ENCODE results near the gene IL6.

Gene IL6

GRCh38 chr7:22718200-22718711, 8.7 kb upstream of the IL6 start:
- no peaks in the 10 kb centered on the region for H3K36me3 ChIP-seq (ENCODE audit: insufficient read depth, insufficient read length, low read length)
- no peak overlapping the region for H3K9ac ChIP-seq (ENCODE audit: insufficient read length, low read depth)
- peaks cover 3% of the 10 kb centered on the region for H3K4me1 ChIP-seq (ENCODE audit: insufficient read depth, insufficient read length)
- H3K9me3 ChIP-seq (ENCODE audit: insufficient read depth, low read length), result no peaks in the 10 kb centered on the region
- TF ChIP-seq SUZ12 (IDR thresholded peaks at IDR 0.05; ENCODE audit: extremely low read depth, insufficient read depth, insufficient read length), result no peak
- no peak for TF ChIP-seq YY1 (IDR thresholded peaks at IDR 0.05; ENCODE audit: insufficient read depth, insufficient read length)
- TF ChIP-seq ZNF274 (IDR thresholded peaks at IDR 0.05; ENCODE audit: low read depth, low read length), result no peak
- H3K4me3 ChIP-seq (ENCODE audit: insufficient read length, low read depth), result no peak overlapping the region
- H3K27me3 ChIP-seq (ENCODE audit: insufficient read depth, insufficient read length), result no peaks in the 10 kb centered on the region
- no peak for DNase-seq (ENCODE audit: low read depth, low spot score)

GRCh38 chr7:22718911-22719420, 8.0 kb upstream of the IL6 start:
- H3K4me3 ChIP-seq (ENCODE audit: insufficient read length, low read depth), result no peak overlapping the region
- TF ChIP-seq ZNF274 (IDR thresholded peaks at IDR 0.05; ENCODE audit: low read depth, low read length) (no peak), YY1 (IDR thresholded peaks at IDR 0.05; ENCODE audit: insufficient read depth, insufficient read length) (no peak), SUZ12 (IDR thresholded peaks at IDR 0.05; ENCODE audit: extremely low read depth, insufficient read depth, insufficient read length) (no peak)
- H3K4me1 ChIP-seq (ENCODE audit: insufficient read depth, insufficient read length), result peaks cover 3% of the 10 kb centered on the region
- H3K36me3 ChIP-seq (ENCODE audit: insufficient read depth, insufficient read length, low read length), result no peaks in the 10 kb centered on the region
- H3K9ac ChIP-seq (ENCODE audit: insufficient read length, low read depth), result no peak overlapping the region
- no peaks in the 10 kb centered on the region for H3K9me3 ChIP-seq (ENCODE audit: insufficient read depth, low read length)
- no peak for DNase-seq (ENCODE audit: low read depth, low spot score)
- H3K27me3 ChIP-seq (ENCODE audit: insufficient read depth, insufficient read length), result no peaks in the 10 kb centered on the region

DNA sequence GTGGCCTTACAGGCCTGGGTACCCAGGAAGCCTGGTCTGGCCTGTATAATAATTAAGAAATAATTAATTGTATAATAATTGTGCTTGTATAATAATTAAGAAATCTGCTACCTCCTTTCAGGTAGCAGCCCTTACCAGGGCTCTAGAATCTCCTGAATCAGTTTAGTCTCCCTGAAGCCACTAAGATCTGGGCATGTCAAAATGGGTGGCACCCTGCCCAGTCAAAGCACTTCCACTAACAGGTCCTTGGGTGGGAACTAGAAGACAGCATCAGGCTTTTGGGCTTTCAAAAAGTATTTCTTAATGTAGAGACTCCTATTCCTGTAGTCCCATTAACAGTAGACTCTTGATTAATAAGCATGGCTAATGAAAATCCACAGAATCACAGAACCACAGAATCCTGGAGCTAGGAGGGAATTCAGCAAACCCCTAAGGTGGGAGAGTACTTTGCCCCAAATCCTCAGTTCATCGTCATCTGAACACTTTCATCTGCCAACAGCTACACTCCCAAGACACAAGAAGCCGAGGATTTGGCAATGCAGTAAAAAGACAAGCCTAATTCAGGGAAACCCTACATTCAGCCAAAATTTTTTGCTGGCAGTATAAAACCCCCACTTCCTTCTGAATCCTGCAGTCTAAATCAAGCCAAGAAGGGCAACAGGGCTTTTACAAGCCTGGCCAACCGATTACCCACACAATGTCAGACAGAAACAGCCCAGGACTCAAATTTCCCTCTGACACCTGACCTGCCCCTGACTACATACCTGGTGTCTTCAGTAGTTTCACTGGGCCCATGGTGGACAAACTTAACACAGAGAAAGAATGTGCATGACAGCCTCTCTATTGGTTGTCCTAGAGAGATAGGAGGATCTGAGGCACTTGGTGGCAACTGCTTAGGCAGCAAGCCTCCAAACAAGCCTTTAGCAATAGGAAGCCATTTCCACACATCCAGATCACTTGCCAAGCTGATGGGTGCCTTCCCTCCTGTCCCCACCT, 5.9 kb upstream of the IL6 start:
- DNase-seq (ENCODE audit: low read depth, low spot score), result no peak
- H3K27me3 ChIP-seq (ENCODE audit: insufficient read depth, insufficient read length), result no peaks in the 10 kb centered on the region
- no peak overlapping the region for H3K9ac ChIP-seq (ENCODE audit: insufficient read length, low read depth)
- peaks cover 7% of the 10 kb centered on the region for H3K4me1 ChIP-seq (ENCODE audit: insufficient read depth, insufficient read length)
- no peaks in the 10 kb centered on the region for H3K36me3 ChIP-seq (ENCODE audit: insufficient read depth, insufficient read length, low read length)
- TF ChIP-seq SUZ12 (IDR thresholded peaks at IDR 0.05; ENCODE audit: extremely low read depth, insufficient read depth, insufficient read length) (no peak), YY1 (IDR thresholded peaks at IDR 0.05; ENCODE audit: insufficient read depth, insufficient read length) (no peak), ZNF274 (IDR thresholded peaks at IDR 0.05; ENCODE audit: low read depth, low read length) (no peak)
- no peaks in the 10 kb centered on the region for H3K9me3 ChIP-seq (ENCODE audit: insufficient read depth, low read length)
- H3K4me3 ChIP-seq (ENCODE audit: insufficient read length, low read depth), result no peak overlapping the region

- Histone ChIP-seq H3K36me3 (ENCODE audit: insufficient read depth, insufficient read length, low read length) (no peaks in the 10 kb centered on the region), H3K9ac (ENCODE audit: insufficient read length, low read depth) (no peak overlapping the region), H3K4me3 (ENCODE audit: insufficient read length, low read depth) (no peak overlapping the region), H3K4me1 (ENCODE audit: insufficient read depth, insufficient read length) (peaks cover 10% of the 10 kb centered on the region), H3K9me3 (ENCODE audit: insufficient read depth, low read length) (no peaks in the 10 kb centered on the region), H3K27me3 (ENCODE audit: insufficient read depth, insufficient read length) (no peaks in the 10 kb centered on the region)
- no peak for DNase-seq (ENCODE audit: low read depth, low spot score)
- no peak for TF ChIP-seq SUZ12 (IDR thresholded peaks at IDR 0.05; ENCODE audit: extremely low read depth, insufficient read depth, insufficient read length)
- TF ChIP-seq YY1 (IDR thresholded peaks at IDR 0.05; ENCODE audit: insufficient read depth, insufficient read length), result no peak
- TF ChIP-seq ZNF274 (IDR thresholded peaks at IDR 0.05; ENCODE audit: low read depth, low read length), result no peak
These were observed 4.3 kb upstream of the IL6 start for GRCh38 chr7:22722536-22723180.

DNA sequence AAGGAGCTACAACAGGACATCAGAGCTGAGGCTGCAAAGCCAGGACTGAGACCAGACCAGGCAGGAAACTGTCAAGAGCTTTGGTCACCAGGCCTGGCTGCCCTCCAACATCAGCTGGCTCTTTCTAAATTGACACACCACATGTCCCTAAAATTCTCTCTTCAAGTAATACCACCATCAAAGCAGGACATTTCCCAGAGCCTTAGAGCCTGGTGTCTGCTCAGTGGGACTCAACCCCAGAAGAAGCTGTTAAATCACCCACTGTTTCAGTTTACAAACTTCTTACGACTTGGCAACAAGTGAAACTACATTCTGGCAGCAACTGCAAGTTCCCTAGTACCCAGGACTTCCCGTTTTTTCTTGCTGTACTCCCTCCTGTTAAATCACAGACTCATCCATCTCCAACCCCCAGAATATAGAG, 3.8 kb upstream of the IL6 start:
- no peaks in the 10 kb centered on the region for H3K27me3 ChIP-seq (ENCODE audit: insufficient read depth, insufficient read length)
- H3K9me3 ChIP-seq (ENCODE audit: insufficient read depth, low read length), result no peaks in the 10 kb centered on the region
- H3K4me1 ChIP-seq (ENCODE audit: insufficient read depth, insufficient read length), result peaks cover 10% of the 10 kb centered on the region
- H3K9ac ChIP-seq (ENCODE audit: insufficient read length, low read depth), result no peak overlapping the region
- H3K36me3 ChIP-seq (ENCODE audit: insufficient read depth, insufficient read length, low read length), result no peaks in the 10 kb centered on the region
- no peak overlapping the region for H3K4me3 ChIP-seq (ENCODE audit: insufficient read length, low read depth)
- TF ChIP-seq SUZ12 (IDR thresholded peaks at IDR 0.05; ENCODE audit: extremely low read depth, insufficient read depth, insufficient read length) (no peak), YY1 (IDR thresholded peaks at IDR 0.05; ENCODE audit: insufficient read depth, insufficient read length) (no peak), ZNF274 (IDR thresholded peaks at IDR 0.05; ENCODE audit: low read depth, low read length) (no peak)
- no peak for DNase-seq (ENCODE audit: low read depth, low spot score)

- Histone ChIP-seq H3K4me3 (ENCODE audit: insufficient read length, low read depth) (no peak overlapping the region), H3K4me1 (ENCODE audit: insufficient read depth, insufficient read length) (peaks cover 10% of the 10 kb centered on the region), H3K9me3 (ENCODE audit: insufficient read depth, low read length) (no peaks in the 10 kb centered on the region), H3K36me3 (ENCODE audit: insufficient read depth, insufficient read length, low read length) (no peaks in the 10 kb centered on the region), H3K9ac (ENCODE audit: insufficient read length, low read depth) (no peak overlapping the region), H3K27me3 (ENCODE audit: insufficient read depth, insufficient read length) (no peaks in the 10 kb centered on the region)
- TF ChIP-seq ZNF274 (IDR thresholded peaks at IDR 0.05; ENCODE audit: low read depth, low read length) (no peak), SUZ12 (IDR thresholded peaks at IDR 0.05; ENCODE audit: extremely low read depth, insufficient read depth, insufficient read length) (no peak), YY1 (IDR thresholded peaks at IDR 0.05; ENCODE audit: insufficient read depth, insufficient read length) (no peak)
- DNase-seq (ENCODE audit: low read depth, low spot score), result no peak
These were observed 3.4 kb upstream of the IL6 start for GRCh38 chr7:22723637-22724036.

- H3K27me3 ChIP-seq (ENCODE audit: insufficient read depth, insufficient read length), result no peaks in the 10 kb centered on the region
- no peak overlapping the region for H3K9ac ChIP-seq (ENCODE audit: insufficient read length, low read depth)
- H3K36me3 ChIP-seq (ENCODE audit: insufficient read depth, insufficient read length, low read length), result peaks cover 11% of the 10 kb centered on the region
- TF ChIP-seq SUZ12 (IDR thresholded peaks at IDR 0.05; ENCODE audit: extremely low read depth, insufficient read depth, insufficient read length) (no peak), YY1 (IDR thresholded peaks at IDR 0.05; ENCODE audit: insufficient read depth, insufficient read length) (no peak)
- peaks cover 6% of the 10 kb centered on the region for H3K4me1 ChIP-seq (ENCODE audit: insufficient read depth, insufficient read length)
- no peak overlapping the region for H3K4me3 ChIP-seq (ENCODE audit: insufficient read length, low read depth)
- H3K9me3 ChIP-seq (ENCODE audit: insufficient read depth, low read length), result no peaks in the 10 kb centered on the region
- DNase-seq (ENCODE audit: low read depth, low spot score), result no peak
These were observed 2.1 kb upstream of the IL6 start for GRCh38 chr7:22724861-22725260.
